ENCODE data around the gene MESD.

Gene MESD

DNA sequence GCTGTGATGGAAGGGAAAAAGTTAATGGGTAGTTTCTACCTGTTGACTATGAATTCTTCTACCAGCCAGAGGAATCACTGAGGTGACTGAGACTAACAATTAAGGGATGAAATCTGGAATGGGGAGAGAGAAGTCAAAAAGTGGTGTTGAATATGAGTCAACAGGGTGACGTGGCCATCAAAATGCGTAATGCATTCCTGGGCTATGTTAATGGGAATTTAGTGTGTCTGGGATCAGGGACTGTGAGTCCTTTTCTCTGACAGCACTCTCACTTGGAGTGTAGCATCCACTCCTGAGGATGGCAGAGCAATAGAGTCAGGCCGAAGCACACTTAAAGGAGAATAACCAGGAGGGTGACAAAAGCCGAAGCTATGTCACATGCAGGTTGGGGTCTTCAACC is 60.4 kb downstream of the MESD start:
- H3K4me1 ChIP-seq (ENCODE audit: control insufficient read depth, insufficient read depth, low read length): no peaks in the 10 kb centered on the region
- H3K27ac ChIP-seq (ENCODE audit: low read length): no peak overlapping the region
- H3K27me3 ChIP-seq (ENCODE audit: control insufficient read depth, insufficient read depth, low read length): no peaks in the 10 kb centered on the region
- no peaks in the 10 kb centered on the region for H3K36me3 ChIP-seq (ENCODE audit: control insufficient read depth, insufficient read depth, low read length)
- H3K4me3 ChIP-seq (ENCODE audit: low read length): no peak overlapping the region
- WGBS (ENCODE audit: insufficient coverage, insufficient read length): no CpG with 5 or more reads among the region's 4 CpGs
- no peaks in the 10 kb centered on the region for H3K9me3 ChIP-seq (ENCODE audit: control insufficient read depth, insufficient read depth, low read length)
- no peak for DNase-seq (ENCODE audit: low read depth, low spot score)

GRCh38 chr15:80926126-80926525 is 63.5 kb downstream of the MESD start:
- Histone ChIP-seq H3K27me3 (ENCODE audit: control insufficient read depth, insufficient read depth, low read length) (no peaks in the 10 kb centered on the region), H3K4me3 (ENCODE audit: low read length) (no peak overlapping the region), H3K9me3 (ENCODE audit: control insufficient read depth, insufficient read depth, low read length) (no peaks in the 10 kb centered on the region), H3K27ac (ENCODE audit: low read length) (no peak overlapping the region), H3K4me1 (ENCODE audit: control insufficient read depth, insufficient read depth, low read length) (no peaks in the 10 kb centered on the region), H3K36me3 (ENCODE audit: control insufficient read depth, insufficient read depth, low read length) (no peaks in the 10 kb centered on the region)
- no CpG with 5 or more reads among the region's 3 CpGs for WGBS (ENCODE audit: insufficient coverage, insufficient read length)
- DNase-seq (ENCODE audit: low read depth, low spot score): no peak

- H3K36me3 ChIP-seq (ENCODE audit: control insufficient read depth, insufficient read depth, low read length): no peaks in the 10 kb centered on the region
- H3K4me1 ChIP-seq (ENCODE audit: control insufficient read depth, insufficient read depth, low read length): no peaks in the 10 kb centered on the region
- H3K27me3 ChIP-seq (ENCODE audit: control insufficient read depth, insufficient read depth, low read length): no peaks in the 10 kb centered on the region
- H3K4me3 ChIP-seq (ENCODE audit: low read length): no peak overlapping the region
- WGBS (ENCODE audit: insufficient coverage, insufficient read length): no CpG with 5 or more reads among the region's 17 CpGs
- no peak overlapping the region for H3K27ac ChIP-seq (ENCODE audit: low read length)
- no peak for DNase-seq (ENCODE audit: low read depth, low spot score)
- no peaks in the 10 kb centered on the region for H3K9me3 ChIP-seq (ENCODE audit: control insufficient read depth, insufficient read depth, low read length)
These were observed 64.0 kb downstream of the MESD start for GRCh38 chr15:80925597-80926059.

DNA sequence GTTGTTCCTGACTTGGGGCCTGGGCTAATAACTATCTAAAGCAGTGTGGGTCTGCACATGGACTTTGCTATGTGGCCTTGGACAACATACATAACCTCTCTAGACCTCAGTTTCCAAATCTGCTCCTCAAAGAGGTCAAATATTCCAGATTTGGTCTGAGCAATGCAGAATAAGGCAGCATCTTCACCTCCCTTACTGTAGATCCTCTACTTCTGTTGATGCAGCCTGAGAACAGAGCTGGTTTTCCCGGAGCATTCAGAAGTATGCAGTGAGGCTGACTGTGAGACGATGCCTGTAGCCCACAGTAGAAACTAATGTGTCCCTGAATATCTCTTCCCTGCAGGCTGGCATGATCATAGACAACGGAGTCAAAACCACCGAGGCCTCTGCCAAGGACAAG is 65.3 kb downstream of the MESD start:
- no peak overlapping the region for H3K4me3 ChIP-seq (ENCODE audit: low read length)
- no peaks in the 10 kb centered on the region for H3K36me3 ChIP-seq (ENCODE audit: control insufficient read depth, insufficient read depth, low read length)
- no peaks in the 10 kb centered on the region for H3K27me3 ChIP-seq (ENCODE audit: control insufficient read depth, insufficient read depth, low read length)
- no peaks in the 10 kb centered on the region for H3K9me3 ChIP-seq (ENCODE audit: control insufficient read depth, insufficient read depth, low read length)
- DNase-seq (ENCODE audit: low read depth, low spot score): no peak
- H3K4me1 ChIP-seq (ENCODE audit: control insufficient read depth, insufficient read depth, low read length): no peaks in the 10 kb centered on the region
- no CpG with 5 or more reads among the region's 4 CpGs for WGBS (ENCODE audit: insufficient coverage, insufficient read length)
- H3K27ac ChIP-seq (ENCODE audit: low read length): no peak overlapping the region

GRCh38 chr15:80923668-80924067 is 66.0 kb downstream of the MESD start:
- Histone ChIP-seq H3K36me3 (ENCODE audit: control insufficient read depth, insufficient read depth, low read length) (no peaks in the 10 kb centered on the region), H3K9me3 (ENCODE audit: control insufficient read depth, insufficient read depth, low read length) (no peaks in the 10 kb centered on the region), H3K4me1 (ENCODE audit: control insufficient read depth, insufficient read depth, low read length) (no peaks in the 10 kb centered on the region), H3K27ac (ENCODE audit: low read length) (no peak overlapping the region), H3K4me3 (ENCODE audit: low read length) (no peak overlapping the region), H3K27me3 (ENCODE audit: control insufficient read depth, insufficient read depth, low read length) (no peaks in the 10 kb centered on the region)
- no CpG with 5 or more reads among the region's 6 CpGs for WGBS (ENCODE audit: insufficient coverage, insufficient read length)
- DNase-seq (ENCODE audit: low read depth, low spot score): no peak

GRCh38 chr15:80921736-80922410 is 67.7 kb downstream of the MESD start:
- no CpG with 5 or more reads among the region's 20 CpGs for WGBS (ENCODE audit: insufficient coverage, insufficient read length)
- no peaks in the 10 kb centered on the region for H3K4me1 ChIP-seq (ENCODE audit: control insufficient read depth, insufficient read depth, low read length)
- no peaks in the 10 kb centered on the region for H3K9me3 ChIP-seq (ENCODE audit: control insufficient read depth, insufficient read depth, low read length)
- no peaks in the 10 kb centered on the region for H3K36me3 ChIP-seq (ENCODE audit: control insufficient read depth, insufficient read depth, low read length)
- no peak overlapping the region for H3K4me3 ChIP-seq (ENCODE audit: low read length)
- no peak for DNase-seq (ENCODE audit: low read depth, low spot score)
- no peaks in the 10 kb centered on the region for H3K27me3 ChIP-seq (ENCODE audit: control insufficient read depth, insufficient read depth, low read length)
- no peak overlapping the region for H3K27ac ChIP-seq (ENCODE audit: low read length)

GRCh38 chr15:80920271-80920699 is 69.3 kb downstream of the MESD start:
- Histone ChIP-seq H3K36me3 (ENCODE audit: control insufficient read depth, insufficient read depth, low read length) (no peaks in the 10 kb centered on the region), H3K4me3 (ENCODE audit: low read length) (no peak overlapping the region), H3K27me3 (ENCODE audit: control insufficient read depth, insufficient read depth, low read length) (no peaks in the 10 kb centered on the region), H3K27ac (ENCODE audit: low read length) (no peak overlapping the region), H3K4me1 (ENCODE audit: control insufficient read depth, insufficient read depth, low read length) (no peaks in the 10 kb centered on the region), H3K9me3 (ENCODE audit: control insufficient read depth, insufficient read depth, low read length) (no peaks in the 10 kb centered on the region)
- no peak for DNase-seq (ENCODE audit: low read depth, low spot score)
- no CpG with 5 or more reads among the region's 5 CpGs for WGBS (ENCODE audit: insufficient coverage, insufficient read length)

DNA sequence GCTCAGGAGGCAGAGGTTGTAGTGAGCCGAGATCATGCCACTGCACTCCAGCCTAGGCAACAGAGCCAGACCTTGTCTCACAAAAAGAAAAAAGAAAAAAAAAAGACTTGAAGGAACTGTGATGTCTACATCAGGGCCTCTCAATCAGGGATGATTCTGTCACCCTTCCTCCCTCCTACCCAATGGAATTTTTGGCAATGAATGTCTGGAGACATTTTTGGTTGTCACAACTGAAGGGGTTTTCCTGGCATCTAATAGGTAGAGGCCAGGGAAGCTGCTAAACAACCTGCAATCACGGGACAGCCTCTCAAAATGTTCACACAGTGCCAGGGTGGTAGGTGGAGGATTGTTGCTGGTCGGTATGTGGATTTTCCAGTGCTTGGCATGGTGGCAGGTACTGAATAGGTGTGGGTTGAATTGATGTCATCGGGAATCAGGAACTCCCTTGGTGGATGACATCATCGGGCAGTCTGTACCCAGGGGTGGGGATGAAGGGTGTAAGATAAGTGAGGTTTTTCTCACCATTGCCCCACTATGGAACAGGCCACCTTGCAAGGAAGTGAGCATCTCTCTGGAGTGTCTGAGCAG is 71.3 kb downstream of the MESD start:
- Histone ChIP-seq H3K9me3 (ENCODE audit: control insufficient read depth, insufficient read depth, low read length) (no peaks in the 10 kb centered on the region), H3K27me3 (ENCODE audit: control insufficient read depth, insufficient read depth, low read length) (no peaks in the 10 kb centered on the region), H3K4me1 (ENCODE audit: control insufficient read depth, insufficient read depth, low read length) (no peaks in the 10 kb centered on the region), H3K4me3 (ENCODE audit: low read length) (no peak overlapping the region), H3K27ac (ENCODE audit: low read length) (no peak overlapping the region), H3K36me3 (ENCODE audit: control insufficient read depth, insufficient read depth, low read length) (no peaks in the 10 kb centered on the region)
- no CpG with 5 or more reads among the region's 5 CpGs for WGBS (ENCODE audit: insufficient coverage, insufficient read length)
- DNase-seq (ENCODE audit: low read depth, low spot score): no peak

GRCh38 chr15:80916056-80916455 is 73.6 kb downstream of the MESD start:
- H3K36me3 ChIP-seq (ENCODE audit: control insufficient read depth, insufficient read depth, low read length): no peaks in the 10 kb centered on the region
- no peak overlapping the region for H3K27ac ChIP-seq (ENCODE audit: low read length)
- no peaks in the 10 kb centered on the region for H3K9me3 ChIP-seq (ENCODE audit: control insufficient read depth, insufficient read depth, low read length)
- no peak for DNase-seq (ENCODE audit: low read depth, low spot score)
- no peaks in the 10 kb centered on the region for H3K4me1 ChIP-seq (ENCODE audit: control insufficient read depth, insufficient read depth, low read length)
- no peak overlapping the region for H3K4me3 ChIP-seq (ENCODE audit: low read length)
- no peaks in the 10 kb centered on the region for H3K27me3 ChIP-seq (ENCODE audit: control insufficient read depth, insufficient read depth, low read length)
- WGBS (ENCODE audit: insufficient coverage, insufficient read length): no CpG with 5 or more reads among the region's 7 CpGs

DNA sequence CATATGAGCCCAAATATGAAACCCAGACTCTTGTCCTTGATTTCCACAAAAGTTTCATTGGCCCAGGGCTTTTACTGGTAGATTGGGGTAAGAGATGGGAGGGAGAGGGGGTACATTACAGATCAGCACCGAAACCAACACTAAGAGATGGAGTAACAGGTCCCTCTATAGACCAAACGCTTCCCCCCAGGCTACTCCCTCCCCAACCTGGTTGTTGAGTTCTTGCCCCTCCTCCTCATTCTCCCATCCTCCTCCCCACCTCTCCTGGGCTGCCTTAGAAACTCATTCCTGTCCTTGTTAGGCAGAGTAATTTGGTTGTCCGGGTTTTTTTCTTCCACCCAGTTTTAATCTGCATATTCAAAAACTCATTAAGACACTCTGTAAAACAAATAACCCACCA is 74.1 kb downstream of the MESD start:
- DNase-seq (ENCODE audit: low read depth, low spot score): peak; percentile 61
- Histone ChIP-seq H3K4me3 (ENCODE audit: low read length) (no peak overlapping the region), H3K36me3 (ENCODE audit: control insufficient read depth, insufficient read depth, low read length) (no peaks in the 10 kb centered on the region), H3K27me3 (ENCODE audit: control insufficient read depth, insufficient read depth, low read length) (no peaks in the 10 kb centered on the region), H3K27ac (ENCODE audit: low read length) (no peak overlapping the region), H3K4me1 (ENCODE audit: control insufficient read depth, insufficient read depth, low read length) (no peaks in the 10 kb centered on the region), H3K9me3 (ENCODE audit: control insufficient read depth, insufficient read depth, low read length) (no peaks in the 10 kb centered on the region)
- no CpG with 5 or more reads among the region's 3 CpGs for WGBS (ENCODE audit: insufficient coverage, insufficient read length)

DNA sequence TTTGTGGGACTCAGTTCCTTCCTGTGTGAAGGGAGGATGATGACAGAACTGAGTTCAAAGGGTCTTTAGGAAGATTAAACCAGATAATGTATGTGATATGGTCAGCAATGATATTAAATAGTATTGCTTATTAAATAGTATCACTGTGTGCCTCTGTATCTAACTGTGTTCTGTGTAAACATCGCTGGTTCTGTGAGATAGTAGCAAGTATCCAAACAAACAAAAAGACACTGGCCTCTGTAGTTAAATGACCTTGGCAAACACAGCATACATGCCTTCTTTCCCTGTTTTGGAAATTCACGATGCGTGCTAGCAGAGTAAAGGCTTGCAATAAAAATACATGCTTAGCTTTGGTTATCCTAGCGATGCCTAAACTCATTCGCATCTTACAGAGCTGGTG is 76.1 kb downstream of the MESD start:
- DNase-seq (ENCODE audit: low read depth, low spot score): no peak
- Histone ChIP-seq H3K9me3 (ENCODE audit: control insufficient read depth, insufficient read depth, low read length) (no peaks in the 10 kb centered on the region), H3K4me3 (ENCODE audit: low read length) (no peak overlapping the region), H3K27ac (ENCODE audit: low read length) (no peak overlapping the region), H3K4me1 (ENCODE audit: control insufficient read depth, insufficient read depth, low read length) (no peaks in the 10 kb centered on the region), H3K27me3 (ENCODE audit: control insufficient read depth, insufficient read depth, low read length) (no peaks in the 10 kb centered on the region), H3K36me3 (ENCODE audit: control insufficient read depth, insufficient read depth, low read length) (no peaks in the 10 kb centered on the region)
- WGBS (ENCODE audit: insufficient coverage, insufficient read length): no CpG with 5 or more reads among the region's 5 CpGs
